WTC11 (cell line): ENCODE measurements around the gene CDCA5. TPM values are rescaled to one million over a fixed set of nuclear protein-coding genes. Genes with fewer than 3 reads are reported as not detected.

Experiments used
- ATAC-seq: fragments of 200-7000 bp; cut with Tn5 transposase; 2 replicates; pipeline ENCODE4 v1.10.0; 2021; ENCODE audit warnings: mild to moderate bottlenecking, moderate library complexity
- CTCF ChIA-PET: fragments of 300-600 bp; sonication (Branson Sonifier 250); formaldehyde crosslinking; loops from one replicate; lab custom pipeline; 2021; ENCODE audit warnings: antibody characterized with exemption; lab: Charles Lee
- POLR2A ChIA-PET: fragments of 350-600 bp; sonication (Branson Sonifier 250); formaldehyde crosslinking; loops from one replicate; lab custom pipeline; 2021; ENCODE audit warnings: antibody characterized with exemption; lab: Charles Lee
- DNase-seq: peaks from one replicate; pipeline ENCODE4 v3.0.0; 2021; ENCODE audit warnings: low spot score
- H3K27ac Mint-ChIP-seq: 2 replicates; pipeline ENCODE4 v1.8.0; 2021; ENCODE audit warnings: mixed read lengths
- H3K27me3 Mint-ChIP-seq: 2 replicates; pipeline ENCODE4 v1.8.0; 2021; ENCODE audit warnings: low read depth, mild to moderate bottlenecking, moderate library complexity, mixed read lengths
- H3K36me3 Mint-ChIP-seq: 2 replicates; pipeline ENCODE4 v1.8.0; 2021; ENCODE audit warnings: mixed read lengths
- H3K4me1 Mint-ChIP-seq: 2 replicates; pipeline ENCODE4 v1.8.0; 2022; ENCODE audit warnings: mixed read lengths
- H3K4me3 Mint-ChIP-seq: 2 replicates; pipeline ENCODE4 v1.8.0; 2021; ENCODE audit warnings: mild to moderate bottlenecking, moderate library complexity, mixed read lengths
- H3K9me3 Mint-ChIP-seq: 2 replicates; pipeline ENCODE4 v1.8.0; 2021; ENCODE audit warnings: mixed read lengths
- ARID4B ChIP-seq: sonication (generic); formaldehyde crosslinking; IDR thresholded peaks from 2 replicates; pipeline ENCODE4 v1.8.0; 2023; ENCODE audit warnings: missing genetic modification reagents, mild to moderate bottlenecking, borderline replicate concordance
- ATF1 ChIP-seq: sonication (generic); formaldehyde crosslinking; IDR thresholded peaks from 2 replicates; pipeline ENCODE4 v1.8.1; 2023; ENCODE audit warnings: mild to moderate bottlenecking, moderate library complexity, missing genetic modification reagents
- CBFB ChIP-seq: sonication (generic); formaldehyde crosslinking; IDR thresholded peaks from 2 replicates; pipeline ENCODE4 v1.8.1; 2022; ENCODE audit warnings: mild to moderate bottlenecking, low read depth, missing genetic modification reagents
- CDX4 ChIP-seq: fragments of 250-450 bp; sonication (Bioruptor Pico); IDR thresholded peaks from 2 replicates; pipeline ENCODE4 v1.9.0; 2021; ENCODE audit warnings: moderate library complexity, mild to moderate bottlenecking, inconsistent platforms, borderline replicate concordance
- CREB1 ChIP-seq: sonication (generic); formaldehyde crosslinking; IDR thresholded peaks from 2 replicates; pipeline ENCODE4 v1.8.0; 2023; ENCODE audit warnings: mild to moderate bottlenecking, missing genetic modification reagents
- CREM ChIP-seq: sonication (generic); formaldehyde crosslinking; IDR thresholded peaks from 2 replicates; pipeline ENCODE4 v1.8.1; 2022; ENCODE audit warnings: mild to moderate bottlenecking, missing genetic modification reagents, moderate library complexity
- E2F1 ChIP-seq: sonication (generic); formaldehyde crosslinking; IDR thresholded peaks from 2 replicates; pipeline ENCODE4 v1.8.0; 2022; ENCODE audit warnings: mild to moderate bottlenecking, missing genetic modification reagents
- EMX1 ChIP-seq: fragments of 250-450 bp; sonication (Bioruptor Pico); IDR thresholded peaks from 2 replicates; pipeline ENCODE4 v1.8.0; 2021; ENCODE audit warnings: mild to moderate bottlenecking
- FOXJ3 ChIP-seq: sonication (generic); formaldehyde crosslinking; IDR thresholded peaks from 2 replicates; pipeline ENCODE4 v1.9.0; 2021; ENCODE audit warnings: missing genetic modification reagents, mild to moderate bottlenecking, borderline replicate concordance
- FOXP4 ChIP-seq: sonication (generic); formaldehyde crosslinking; IDR thresholded peaks from 2 replicates; pipeline ENCODE4 v1.8.0; 2022; ENCODE audit warnings: mild to moderate bottlenecking, missing genetic modification reagents
- GTF2I ChIP-seq: fragments of 250-450 bp; sonication (Bioruptor Pico); conservative IDR thresholded peaks from 2 replicates; pipeline ENCODE4 v1.4.0; 2021; ENCODE audit warnings: mild to moderate bottlenecking
- HMGA2 ChIP-seq: fragments of 250-450 bp; sonication (Bioruptor Pico); IDR thresholded peaks from 2 replicates; pipeline ENCODE4 v1.4.0; 2021; ENCODE audit warnings: mild to moderate bottlenecking, moderate library complexity
- MAX ChIP-seq: sonication (generic); formaldehyde crosslinking; IDR thresholded peaks from 2 replicates; pipeline ENCODE4 v1.8.0; 2022; ENCODE audit warnings: mild to moderate bottlenecking, missing genetic modification reagents
- NFE2L1 ChIP-seq: sonication (generic); formaldehyde crosslinking; IDR thresholded peaks from 2 replicates; pipeline ENCODE4 v1.8.1; 2023; ENCODE audit warnings: missing genetic modification reagents
- RELA ChIP-seq: sonication (generic); formaldehyde crosslinking; IDR thresholded peaks from 2 replicates; pipeline ENCODE4 v1.8.1; 2022; ENCODE audit warnings: missing genetic modification reagents, mild to moderate bottlenecking, borderline replicate concordance
- SMAD3 ChIP-seq: sonication (generic); formaldehyde crosslinking; IDR thresholded peaks from 2 replicates; pipeline ENCODE4 v1.8.0; 2022; ENCODE audit warnings: missing genetic modification reagents, mild to moderate bottlenecking, borderline replicate concordance
- SMAD4 ChIP-seq: sonication (generic); formaldehyde crosslinking; IDR thresholded peaks from 2 replicates; pipeline ENCODE4 v1.8.0; 2022; ENCODE audit warnings: mild to moderate bottlenecking, missing genetic modification reagents
- TEAD1 ChIP-seq: sonication (generic); formaldehyde crosslinking; IDR thresholded peaks from 2 replicates; pipeline ENCODE4 v1.8.0; 2022; ENCODE audit warnings: mild to moderate bottlenecking, missing genetic modification reagents
- TEAD4 ChIP-seq: sonication (generic); formaldehyde crosslinking; IDR thresholded peaks from 2 replicates; pipeline ENCODE4 v1.8.0; 2022; ENCODE audit warnings: mild to moderate bottlenecking, missing genetic modification reagents
- TP53 ChIP-seq: sonication (generic); formaldehyde crosslinking; IDR thresholded peaks from 2 replicates; pipeline ENCODE4 v1.8.1; 2023; ENCODE audit warnings: mild to moderate bottlenecking, missing genetic modification reagents
- USF2 ChIP-seq: sonication (generic); formaldehyde crosslinking; IDR thresholded peaks from 2 replicates; pipeline ENCODE4 v1.8.1; 2023; ENCODE audit warnings: mild to moderate bottlenecking, missing genetic modification reagents, moderate library complexity
- ZNF138 ChIP-seq: sonication (generic); formaldehyde crosslinking; conservative IDR thresholded peaks from 2 replicates; pipeline ENCODE4 v1.8.1; 2022; ENCODE audit warnings: mild to moderate bottlenecking, moderate library complexity, missing genetic modification reagents
- ZNF416 ChIP-seq: fragments of 250-450 bp; sonication (Bioruptor Pico); IDR thresholded peaks from 2 replicates; pipeline ENCODE4 v1.9.0; 2021; ENCODE audit warnings: mild to moderate bottlenecking, inconsistent platforms
- ZNF423 ChIP-seq: fragments of 250-450 bp; sonication (Bioruptor Pico); IDR thresholded peaks from 2 replicates; pipeline ENCODE4 v2.1.2; 2022; ENCODE audit warnings: mild to moderate bottlenecking, moderate library complexity
- ZNF671 ChIP-seq: fragments of 250-450 bp; sonication (Bioruptor Pico); IDR thresholded peaks from 2 replicates; pipeline ENCODE4 v1.8.0; 2021; ENCODE audit warnings: mild to moderate bottlenecking
- ZSCAN18 ChIP-seq: fragments of 250-450 bp; sonication (Bioruptor Pico); IDR thresholded peaks from 2 replicates; pipeline ENCODE4 v2.1.2; 2022; ENCODE audit warnings: mild to moderate bottlenecking, moderate library complexity
- total RNA-seq: library from RNA; stranded (reverse); gene quantifications from 3 replicates; pipeline ENCODE4 v1.2.3, GENCODE V29; 2021

Gene CDCA5
- total RNA-seq, 1 experiment from 2014 or later = 95.9 TPM

- H3K4me3 Mint-ChIP-seq = no peak overlapping the region
- H3K27ac Mint-ChIP-seq = no peak overlapping the region
- CTCF ChIA-PET = interaction anchor here (0.6 to 2.7 kb wide), 4 partner anchors 20 to 242 kb away, joined by 6 to 11 read pairs (median 7); partner anchors contain the start of gene ARL2
- H3K4me1 Mint-ChIP-seq = peaks cover under 1% of the 10 kb centered on the region
- no peaks in the 10 kb centered on the region for H3K9me3 Mint-ChIP-seq
- ATAC-seq (no peak), DNase-seq (no peak)
- POLR2A ChIA-PET = no interaction called here
- no peaks in the 10 kb centered on the region for H3K27me3 Mint-ChIP-seq
- H3K36me3 Mint-ChIP-seq = peaks cover 2% of the 10 kb centered on the region
- no peak for TF ChIP-seq FOXP4
- TF ChIP-seq FOXJ3 (CRISPR knock-in tag) = no peak
- no peak for TF ChIP-seq RELA (CRISPR knock-in tag)
- TF ChIP-seq ATF1 (CRISPR knock-in tag) = no peak
- no peak for TF ChIP-seq TP53
- TF ChIP-seq ZNF671 (CRISPR knock-in tag) = no peak
- no peak for TF ChIP-seq GTF2I (CRISPR knock-in tag)
- TF ChIP-seq SMAD4 (CRISPR knock-in tag) = no peak
- no peak for TF ChIP-seq CREM (CRISPR knock-in tag)
- TF ChIP-seq E2F1 (CRISPR knock-in tag) = no peak
- TF ChIP-seq TEAD4 (CRISPR knock-in tag) = no peak
- no peak for TF ChIP-seq TEAD1 (CRISPR knock-in tag)
- no peak for TF ChIP-seq CBFB
- TF ChIP-seq CREB1 (CRISPR knock-in tag) = no peak
- TF ChIP-seq ZNF423 = no peak
These were observed 6.8 kb upstream of the CDCA5 start for GRCh38 chr11:65090628-65091027.

- DNase-seq (no peak), ATAC-seq (no peak)
- CTCF ChIA-PET = interaction anchor here (1.4 to 2.7 kb wide), 4 partner anchors 12 to 241 kb away, joined by 4 to 11 read pairs (median 7); partner anchors contain the start of gene ARL2
- Mint-ChIP-seq H3K4me1 (0 out of 2 replicates have a peak, but pooled peaks cover 4% of the 10 kb centered on the region), H3K27me3 (no peaks in the 10 kb centered on the region), H3K27ac (no peak overlapping the region), H3K36me3 (peaks cover 3% of the 10 kb centered on the region), H3K4me3 (no peak overlapping the region), H3K9me3 (no peaks in the 10 kb centered on the region)
- POLR2A ChIA-PET = interaction anchor here (0.6 kb wide), 1 partner anchor 60 kb away, joined by 3 read pairs; no protein-coding TSS in a partner anchor
- TF ChIP-seq ZNF138 = no peak
- no peak for TF ChIP-seq ZNF416 (CRISPR knock-in tag)
- no peak for TF ChIP-seq RELA (CRISPR knock-in tag)
- no peak for TF ChIP-seq ARID4B (CRISPR knock-in tag)
- no peak for TF ChIP-seq MAX (CRISPR knock-in tag)
- no peak for TF ChIP-seq EMX1 (CRISPR knock-in tag)
- TF ChIP-seq ZSCAN18 (CRISPR knock-in tag) = no peak
- TF ChIP-seq NFE2L1 (CRISPR knock-in tag) = no peak
- no peak for TF ChIP-seq USF2 (CRISPR knock-in tag)
- no peak for TF ChIP-seq SMAD3 (CRISPR knock-in tag)
- TF ChIP-seq CDX4 (CRISPR knock-in tag) = no peak
- no peak for TF ChIP-seq HMGA2
These were observed 5.8 kb upstream of the CDCA5 start for GRCh38 chr11:65089621-65090020.
